Fibroblast of lung (primary cell): Measurements from ENCODE around the gene DIS3L2. TPM values are rescaled to one million over a fixed set of nuclear protein-coding genes. Genes with fewer than 3 reads are reported as not detected.
A peak's percentile ranks its signal among the peaks of the same experiment; 100 is the strongest.

Experiments
- DNase-seq, 2 donors: peaks; one replicate each; pipeline versions ENCODE4 v3.0.0 to v3.0.0-alpha.2; 2010; ENCODE audit warnings: low read depth in 2 of 2
- H2AFZ ChIP-seq: 2 replicates; pipeline ENCODE4 v1.5.1; 2012; ENCODE audit warnings: low read length, control low read depth, inconsistent platforms
- H3K27ac ChIP-seq: 2 replicates; pipeline ENCODE4 v1.5.1; 2011; ENCODE audit warnings: low read length, control low read depth; ENCODE audit not compliant: insufficient read depth
- H3K27me3 ChIP-seq: 2 replicates; pipeline ENCODE4 v1.5.1; 2011; ENCODE audit warnings: mild to moderate bottlenecking, low read length; ENCODE audit not compliant: control insufficient read depth, insufficient read depth
- H3K36me3 ChIP-seq: 2 replicates; pipeline ENCODE4 v1.5.1; 2011; ENCODE audit warnings: low read length; ENCODE audit not compliant: control insufficient read depth, insufficient read depth
- H3K4me1 ChIP-seq: 2 replicates; pipeline ENCODE4 v1.5.1; 2011; ENCODE audit warnings: low read length; ENCODE audit not compliant: control insufficient read depth, insufficient read depth; ENCODE audit errors: extremely low read depth
- H3K4me2 ChIP-seq: 2 replicates; pipeline ENCODE4 v1.5.1; 2011; ENCODE audit warnings: low read length, control low read depth; ENCODE audit not compliant: insufficient read depth; ENCODE audit errors: extremely low read depth
- H3K4me3 ChIP-seq, 4 experiments: fragments of 200-600 bp in 1 of 4; sonication (generic) in 1 of 4; replicated peaks in 1 of 4; 2 replicates each; pipeline ENCODE4 v1.5.1; 2011 to 2016; ENCODE audit warnings: low read length in 4 of 4, low read depth in 3 of 4, mild to moderate bottlenecking in 3 of 4, control low read depth in 2 of 4, inconsistent platforms in 1 of 4, mixed read lengths in 1 of 4; ENCODE audit not compliant: insufficient read depth in 1 of 4; ENCODE audit errors: control extremely low read depth in 1 of 4
- H3K79me2 ChIP-seq: 2 replicates; pipeline ENCODE4 v1.5.1; 2012; ENCODE audit warnings: mild to moderate bottlenecking, low read length, inconsistent platforms; ENCODE audit not compliant: control insufficient read depth, insufficient read depth
- H3K9ac ChIP-seq: 2 replicates; pipeline ENCODE4 v1.5.1; 2011; ENCODE audit warnings: mild to moderate bottlenecking, low read length, control low read depth; ENCODE audit not compliant: insufficient read depth
- H3K9me3 ChIP-seq: 2 replicates; pipeline ENCODE4 v1.5.1; 2012; ENCODE audit warnings: low read depth, low read length; ENCODE audit not compliant: control insufficient read depth, insufficient read depth
- H4K20me1 ChIP-seq: 2 replicates; pipeline ENCODE4 v1.5.1; 2011; ENCODE audit warnings: low read length; ENCODE audit not compliant: control insufficient read depth, insufficient read depth; ENCODE audit errors: extremely low read depth
- EZH2 ChIP-seq: IDR thresholded peaks from 2 replicates; pipeline ENCODE4 v1.5.1; 2012; ENCODE audit warnings: low read length, control low read depth, mild to moderate bottlenecking; ENCODE audit errors: missing control alignments
- polyA plus RNA-seq, 2 donors: library from polyadenylated mRNA; depleted of rRNA in 1 of 2; stranded (reverse) in 1 of 2; unstranded in 1 of 2; fragments of >200 nt; gene quantifications; 2 replicates each; pipeline ENCODE4 v1.2.1, GENCODE V29; 2011 to 2012; ENCODE audit warnings: missing spikeins in 1 of 2
- total RNA-seq: library from RNA; depleted of rRNA; stranded (reverse); fragments of >200 nt; gene quantifications from 2 replicates; pipeline ENCODE4 v1.2.1, GENCODE V29; 2014
- TF ChIP-seq, protein P1 (sequence below), 2 donors: IDR thresholded peaks in 1 of 2; conservative IDR thresholded peaks in 1 of 2; 1 replicate in 1 of 2; 2 replicates in 1 of 2; pipeline ENCODE4 v1.5.1; 2011 to 2012; ENCODE audit warnings: low read length in 2 of 2, control low read depth in 1 of 2, inconsistent platforms in 1 of 2, low read depth in 1 of 2, mild to moderate bottlenecking in 1 of 2

DIS3L2 gene
- total and polyA plus RNA-seq, 2 donors (not counting 1 experiment from before 2014, with no cell fraction given): 5.2 to 15.2 TPM

DNA sequence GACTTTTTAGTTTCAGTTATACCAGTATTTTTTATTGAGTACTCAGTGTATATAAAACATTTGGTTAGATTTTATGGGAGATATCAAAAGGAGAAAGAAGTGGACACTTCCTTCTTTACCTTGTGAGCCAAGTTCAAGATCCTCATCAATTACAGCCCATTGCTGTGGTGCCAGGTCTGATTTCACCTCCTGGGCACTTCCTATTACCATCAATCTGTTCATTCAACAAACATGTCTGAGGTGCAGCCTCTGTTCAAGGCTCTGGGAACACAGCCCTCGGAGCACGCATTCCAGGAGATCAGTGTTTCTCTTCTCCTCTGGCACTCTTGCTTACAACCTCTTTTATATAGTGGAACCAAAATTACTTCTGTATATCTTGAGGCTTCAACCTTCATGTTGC, 245.7 kb downstream of the DIS3L2 start:
- H3K4me1 ChIP-seq: no peaks in the 10 kb centered on the region
- no peak overlapping the region for H3K4me3 ChIP-seq
- H3K79me2 ChIP-seq: no peaks in the 10 kb centered on the region
- no peak for TF ChIP-seq EZH2
- TF ChIP-seq, protein P1, sequence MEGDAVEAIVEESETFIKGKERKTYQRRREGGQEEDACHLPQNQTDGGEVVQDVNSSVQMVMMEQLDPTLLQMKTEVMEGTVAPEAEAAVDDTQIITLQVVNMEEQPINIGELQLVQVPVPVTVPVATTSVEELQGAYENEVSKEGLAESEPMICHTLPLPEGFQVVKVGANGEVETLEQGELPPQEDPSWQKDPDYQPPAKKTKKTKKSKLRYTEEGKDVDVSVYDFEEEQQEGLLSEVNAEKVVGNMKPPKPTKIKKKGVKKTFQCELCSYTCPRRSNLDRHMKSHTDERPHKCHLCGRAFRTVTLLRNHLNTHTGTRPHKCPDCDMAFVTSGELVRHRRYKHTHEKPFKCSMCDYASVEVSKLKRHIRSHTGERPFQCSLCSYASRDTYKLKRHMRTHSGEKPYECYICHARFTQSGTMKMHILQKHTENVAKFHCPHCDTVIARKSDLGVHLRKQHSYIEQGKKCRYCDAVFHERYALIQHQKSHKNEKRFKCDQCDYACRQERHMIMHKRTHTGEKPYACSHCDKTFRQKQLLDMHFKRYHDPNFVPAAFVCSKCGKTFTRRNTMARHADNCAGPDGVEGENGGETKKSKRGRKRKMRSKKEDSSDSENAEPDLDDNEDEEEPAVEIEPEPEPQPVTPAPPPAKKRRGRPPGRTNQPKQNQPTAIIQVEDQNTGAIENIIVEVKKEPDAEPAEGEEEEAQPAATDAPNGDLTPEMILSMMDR (conservative IDR thresholded peaks at IDR 0.05 in 1 of 2, IDR thresholded peaks at IDR 0.05 in 1 of 2; ENCODE audit: low read depth in 1 of 2, low read length in 2 of 2): no peak
- no peak overlapping the region for H3K4me2 ChIP-seq
- H3K27me3 ChIP-seq: no peaks in the 10 kb centered on the region
- no peaks in the 10 kb centered on the region for H3K9me3 ChIP-seq
- H3K27ac ChIP-seq: no peak overlapping the region
- peak in 1 of 2 donors; percentile 57 for DNase-seq
- no peak overlapping the region for H3K9ac ChIP-seq
- H2AFZ ChIP-seq: no peak overlapping the region
- H3K36me3 ChIP-seq: no peaks in the 10 kb centered on the region
- H4K20me1 ChIP-seq: no peaks in the 10 kb centered on the region

DNA sequence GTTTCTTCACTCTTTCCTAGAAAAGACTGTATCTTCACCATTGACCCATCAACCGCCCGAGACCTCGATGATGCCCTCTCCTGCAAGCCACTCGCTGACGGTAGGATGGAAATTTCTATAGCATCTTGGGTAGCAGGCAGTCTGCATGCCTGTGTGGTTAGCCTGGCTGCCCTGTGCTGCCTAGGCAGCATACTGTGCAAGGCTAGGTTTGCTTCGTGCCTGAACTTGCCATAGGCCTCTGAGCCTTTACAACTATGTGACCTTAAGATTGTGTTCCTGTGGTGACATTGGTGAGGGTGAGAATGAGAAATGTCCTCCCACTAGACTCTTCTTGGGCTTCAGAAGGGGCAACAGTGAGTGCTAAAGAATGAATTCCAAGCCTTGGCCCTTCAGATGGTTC, 248.8 kb downstream of the DIS3L2 start:
- Histone ChIP-seq H3K9me3 (no peaks in the 10 kb centered on the region), H3K79me2 (no peaks in the 10 kb centered on the region), H3K27me3 (no peaks in the 10 kb centered on the region), H3K4me2 (no peak overlapping the region), H3K9ac (no peak overlapping the region), H3K36me3 (no peaks in the 10 kb centered on the region), H3K4me1 (no peaks in the 10 kb centered on the region), H3K4me3 (no peak overlapping the region), H3K27ac (no peak overlapping the region), H4K20me1 (no peaks in the 10 kb centered on the region), H2AFZ (no peak overlapping the region)
- no peak for TF ChIP-seq EZH2
- TF ChIP-seq, protein P1 (conservative IDR thresholded peaks at IDR 0.05 in 1 of 2, IDR thresholded peaks at IDR 0.05 in 1 of 2; ENCODE audit: low read depth in 1 of 2, low read length in 2 of 2): no peak
- DNase-seq: no peak

DNA sequence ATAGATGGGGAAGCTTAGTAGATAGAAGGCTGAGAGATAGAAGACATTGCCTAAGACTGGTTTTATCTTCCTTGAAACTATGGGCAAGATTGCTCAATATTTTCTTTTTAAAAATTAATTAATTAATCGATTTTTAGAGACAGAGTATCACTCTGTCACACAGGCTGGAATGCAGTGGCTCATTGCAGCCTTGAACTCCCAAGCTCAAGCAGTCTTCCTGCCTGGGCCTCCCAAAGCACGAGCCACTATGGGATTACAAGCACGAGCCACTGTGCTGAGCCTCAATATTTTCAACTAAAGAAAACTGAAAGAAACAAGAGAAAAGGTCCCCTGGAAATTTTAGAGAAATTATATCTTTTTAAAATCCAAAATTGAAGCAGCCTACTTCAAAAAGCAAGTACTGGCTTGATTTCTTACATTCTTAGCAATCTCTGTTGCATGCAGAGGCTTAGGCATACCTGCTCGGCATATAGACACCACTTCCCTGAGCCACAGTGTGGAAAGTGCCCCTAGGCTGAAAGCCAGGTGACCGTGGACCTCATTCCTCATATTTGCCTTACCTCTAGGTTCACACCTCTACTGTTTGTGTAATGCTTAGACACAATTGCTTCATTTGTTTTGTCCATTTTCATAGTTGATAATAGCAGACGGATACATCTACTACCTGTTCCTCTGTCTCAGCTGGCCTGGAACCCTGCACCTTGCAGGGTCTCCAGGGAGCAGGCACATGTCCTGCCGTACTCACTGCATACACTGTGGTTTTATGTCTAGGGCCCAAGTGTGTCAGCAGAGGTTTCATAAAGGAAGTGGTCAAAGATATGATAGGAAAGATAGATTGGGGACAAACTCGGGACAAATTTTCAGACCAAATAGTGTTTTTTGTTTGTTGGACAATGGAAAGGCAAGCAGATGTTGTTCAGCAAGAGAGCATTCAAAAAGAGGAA, 250.5 kb downstream of the DIS3L2 start:
- Histone ChIP-seq H3K79me2 (no peaks in the 10 kb centered on the region), H3K4me2 (no peak overlapping the region), H3K4me1 (no peaks in the 10 kb centered on the region), H4K20me1 (no peaks in the 10 kb centered on the region), H3K27ac (no peak overlapping the region), H3K36me3 (no peaks in the 10 kb centered on the region), H3K4me3 (no peak overlapping the region), H3K27me3 (no peaks in the 10 kb centered on the region), H3K9ac (no peak overlapping the region), H2AFZ (no peak overlapping the region), H3K9me3 (no peaks in the 10 kb centered on the region)
- DNase-seq: no peak
- TF ChIP-seq, protein P1 (conservative IDR thresholded peaks at IDR 0.05 in 1 of 2, IDR thresholded peaks at IDR 0.05 in 1 of 2; ENCODE audit: low read depth in 1 of 2, low read length in 2 of 2): no peak
- TF ChIP-seq EZH2: no peak
